Keratinocyte (primary cell): ENCODE measurements around the gene TBCB.

Source experiments
- CTCF ChIP-seq, 3 experiments: IDR thresholded peaks in 1 of 3; conservative IDR thresholded peaks in 1 of 3; optimal IDR thresholded peaks in 1 of 3; 2 replicates in 2 of 3; 3 replicates in 1 of 3; pipeline versions ENCODE3 to v1.5.1; 2011; ENCODE audit warnings: low read length in 3 of 3, mild to moderate bottlenecking in 3 of 3, moderate library complexity in 2 of 3, control low read depth in 1 of 3, inconsistent platforms in 1 of 3; ENCODE audit not compliant: insufficient read depth in 2 of 3; ENCODE audit errors: extremely low read depth in 1 of 3
- EZH2 ChIP-seq: IDR thresholded peaks from one replicate; pipeline ENCODE4 v1.6.1; 2012; ENCODE audit warnings: inconsistent platforms, mild to moderate bottlenecking, low read length, moderate library complexity

GRCh38 chr19:36082916-36083315 lies 32.4 kb upstream of the TBCB start:
- TF ChIP-seq CTCF (optimal IDR thresholded peaks at IDR 0.05 in 1 of 3, IDR thresholded peaks at IDR 0.05 in 1 of 3, conservative IDR thresholded peaks at IDR 0.05 in 1 of 3; ENCODE audit: extremely low read depth in 1 of 3, insufficient read depth in 2 of 3, low read length in 3 of 3): no peak
- no peak for TF ChIP-seq EZH2
